ENCODE results near the gene ADA.

The ADA gene

DNA sequence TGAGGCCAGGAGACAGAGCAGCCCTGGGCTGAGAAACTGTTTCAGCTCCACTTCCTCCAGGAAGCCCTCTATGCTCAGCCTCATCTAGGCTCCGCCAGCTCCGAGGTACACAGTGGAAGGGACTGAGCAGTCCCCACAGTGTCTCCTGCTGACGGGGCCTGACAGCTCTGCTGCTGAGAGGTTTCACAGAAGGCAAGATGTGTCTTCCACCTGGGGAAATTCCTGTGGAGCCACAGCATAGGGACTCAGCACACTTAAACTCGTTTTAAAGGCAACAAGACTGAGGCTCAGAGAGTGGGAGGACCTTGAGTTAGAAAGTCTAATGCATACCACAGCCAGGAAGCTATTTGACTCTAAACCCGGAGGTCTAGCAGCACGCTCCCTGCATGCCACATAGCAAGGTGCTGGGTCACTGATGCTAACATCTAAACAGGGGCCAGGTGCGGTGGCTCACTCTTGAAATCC lies 6.8 kb downstream of the ADA start:
- no peak for DNase-seq (ENCODE audit: low spot score)

DNA sequence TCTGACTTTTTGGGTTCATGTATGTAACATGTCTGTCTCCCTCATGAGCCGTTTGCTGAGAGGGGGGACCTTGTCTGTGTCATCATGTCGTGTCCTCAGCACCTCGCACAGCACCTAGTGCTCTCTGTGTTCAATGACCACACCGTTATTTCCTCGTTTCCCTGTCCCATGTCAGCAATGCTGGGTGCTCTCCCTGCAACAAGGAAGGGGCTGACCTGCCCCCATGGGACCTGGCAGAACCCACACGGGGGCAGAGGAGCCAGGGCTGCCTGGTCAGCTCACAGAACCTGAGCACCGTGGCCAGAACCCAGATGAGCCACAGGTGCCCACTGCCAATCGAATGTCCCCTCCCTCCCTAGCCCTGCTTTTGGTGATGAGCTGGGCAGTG lies 7.3 kb downstream of the ADA start:
- no peak for DNase-seq (ENCODE audit: low spot score)

DNA sequence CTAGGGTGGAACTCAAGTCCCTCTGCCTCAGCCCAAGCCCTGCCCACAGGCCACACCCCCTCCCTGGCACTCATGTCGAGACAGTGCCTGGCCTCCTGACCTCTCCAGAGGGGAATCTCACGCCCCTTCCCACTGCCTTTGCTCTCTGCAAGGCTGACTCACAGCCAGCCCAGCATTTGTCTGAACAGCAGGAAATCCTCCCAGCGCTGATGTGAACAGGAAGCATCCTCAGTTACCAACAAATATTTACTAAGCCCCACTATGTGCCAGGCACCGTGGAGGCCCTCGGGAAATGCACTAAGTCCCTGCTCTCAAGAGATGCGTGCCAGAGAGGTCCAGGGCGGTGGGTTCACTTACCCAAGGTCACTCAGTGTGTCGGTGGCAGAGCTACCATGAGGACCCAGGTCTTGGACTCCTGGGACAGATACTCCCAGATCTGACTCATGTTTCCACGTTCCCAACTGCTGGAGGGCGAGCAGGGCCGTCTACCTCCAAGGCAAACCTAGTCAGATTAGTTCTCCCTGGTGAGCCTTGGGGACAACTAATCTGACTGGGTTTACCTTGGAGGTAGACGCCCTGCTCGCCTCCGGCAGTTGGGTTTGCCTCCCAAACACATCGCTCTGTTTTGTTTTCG lies 7.8 kb downstream of the ADA start:
- DNase-seq (ENCODE audit: low spot score), result no peak

DNA sequence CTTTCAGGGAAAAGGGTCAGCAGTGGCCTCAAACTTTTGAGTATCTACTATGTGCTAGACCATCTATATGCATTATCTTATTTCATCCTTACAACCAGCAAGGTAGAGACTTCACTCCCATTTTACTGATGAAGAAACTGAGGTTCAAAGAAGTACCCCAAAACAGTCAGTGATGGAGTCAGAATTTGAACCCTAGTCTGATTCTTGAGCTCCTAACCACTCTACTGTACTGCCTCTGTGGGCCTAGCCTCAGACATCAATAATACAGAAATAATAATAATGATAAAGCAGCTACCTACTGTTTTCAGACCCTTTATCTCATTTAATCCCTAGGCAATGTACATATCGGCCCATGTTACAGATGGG lies 8.4 kb downstream of the ADA start:
- DNase-seq (ENCODE audit: low spot score), result no peak

DNA sequence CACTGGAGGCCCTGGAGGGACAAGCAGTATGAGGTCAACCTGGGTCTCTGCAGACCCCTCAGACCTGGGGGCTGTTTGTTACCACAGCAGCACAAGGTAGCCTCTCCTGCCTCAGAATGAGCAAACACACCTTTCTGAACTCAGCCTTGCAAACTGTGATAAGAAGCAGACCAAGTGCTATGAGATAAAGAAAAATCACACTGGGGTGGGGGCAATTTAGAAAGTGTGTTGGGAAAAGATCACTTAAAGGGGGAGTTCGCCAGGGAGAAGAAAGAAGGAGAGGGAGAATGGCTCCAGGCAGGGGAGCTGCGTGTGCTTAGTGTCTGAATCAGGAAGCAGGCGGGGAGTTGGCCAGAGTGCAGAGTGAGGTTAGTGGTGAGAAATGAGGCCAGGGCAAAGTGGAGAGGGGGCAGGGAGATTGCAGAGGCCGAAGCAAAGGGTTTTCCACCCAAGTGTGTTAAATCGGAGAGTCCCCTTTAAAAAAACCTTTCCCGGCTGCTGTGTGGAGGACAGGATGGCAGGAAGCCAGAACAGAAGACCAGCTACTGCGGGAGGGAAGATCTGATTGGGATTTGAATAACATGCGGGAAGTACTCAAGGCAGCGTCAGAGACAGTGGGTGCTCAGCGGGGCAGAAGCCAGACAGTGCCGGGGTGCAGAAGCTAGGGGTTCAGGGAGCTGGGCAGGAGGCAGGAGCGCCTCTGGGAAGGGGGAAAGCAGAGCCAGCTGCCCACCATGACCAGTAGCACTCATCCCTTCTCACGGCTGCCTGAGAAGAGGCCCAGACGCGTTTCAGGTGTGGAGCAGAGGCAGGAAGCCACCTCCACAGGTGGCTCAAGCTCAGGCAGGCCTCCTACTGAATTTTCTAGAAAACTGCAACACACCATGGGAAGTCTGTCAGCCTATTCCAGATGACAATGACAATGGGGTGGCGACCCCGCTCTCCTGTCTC lies 9.0 kb downstream of the ADA start:
- peak; percentile 84 for DNase-seq (ENCODE audit: low spot score)

DNA sequence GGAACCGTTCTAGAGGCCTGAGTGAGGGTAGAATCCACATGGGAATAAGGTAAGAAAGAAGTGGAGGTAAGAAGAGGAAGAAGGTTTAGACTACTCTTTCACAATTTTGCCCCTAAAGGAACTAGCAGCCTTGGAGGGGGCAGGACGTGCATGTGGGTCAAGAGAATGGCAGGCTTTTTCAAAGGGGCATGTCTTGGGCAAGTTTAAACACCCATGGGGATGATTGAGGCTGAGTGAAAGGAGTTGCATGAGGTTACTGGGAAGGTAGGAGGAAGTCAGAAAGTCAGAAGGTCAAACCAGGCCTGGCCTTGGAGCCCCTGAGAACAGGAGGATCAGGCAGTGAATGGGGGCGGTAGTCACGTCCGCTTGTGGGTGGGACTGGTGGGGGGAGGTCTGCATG lies 10.2 kb downstream of the ADA start:
- no peak for DNase-seq (ENCODE audit: low spot score)

DNA sequence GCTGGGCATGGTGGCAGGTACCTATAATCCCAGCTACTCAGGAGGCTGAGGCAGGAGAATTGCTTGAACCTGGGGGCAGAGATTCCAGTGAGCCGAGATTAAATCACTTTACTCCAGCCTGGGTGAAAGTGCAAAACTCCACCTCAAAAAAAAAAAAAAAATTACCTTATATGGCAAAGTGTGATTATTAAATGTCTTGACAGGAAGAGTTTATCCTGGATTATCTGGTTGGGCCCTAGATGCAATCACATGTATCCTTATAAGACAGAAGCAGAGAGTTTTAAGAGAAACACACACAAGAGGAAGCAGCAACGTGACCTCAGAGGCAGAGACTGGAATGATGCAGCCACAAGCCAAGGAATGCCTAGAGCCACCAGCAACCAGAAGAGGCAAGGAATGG lies 11.0 kb downstream of the ADA start:
- DNase-seq (ENCODE audit: low spot score), result no peak

DNA sequence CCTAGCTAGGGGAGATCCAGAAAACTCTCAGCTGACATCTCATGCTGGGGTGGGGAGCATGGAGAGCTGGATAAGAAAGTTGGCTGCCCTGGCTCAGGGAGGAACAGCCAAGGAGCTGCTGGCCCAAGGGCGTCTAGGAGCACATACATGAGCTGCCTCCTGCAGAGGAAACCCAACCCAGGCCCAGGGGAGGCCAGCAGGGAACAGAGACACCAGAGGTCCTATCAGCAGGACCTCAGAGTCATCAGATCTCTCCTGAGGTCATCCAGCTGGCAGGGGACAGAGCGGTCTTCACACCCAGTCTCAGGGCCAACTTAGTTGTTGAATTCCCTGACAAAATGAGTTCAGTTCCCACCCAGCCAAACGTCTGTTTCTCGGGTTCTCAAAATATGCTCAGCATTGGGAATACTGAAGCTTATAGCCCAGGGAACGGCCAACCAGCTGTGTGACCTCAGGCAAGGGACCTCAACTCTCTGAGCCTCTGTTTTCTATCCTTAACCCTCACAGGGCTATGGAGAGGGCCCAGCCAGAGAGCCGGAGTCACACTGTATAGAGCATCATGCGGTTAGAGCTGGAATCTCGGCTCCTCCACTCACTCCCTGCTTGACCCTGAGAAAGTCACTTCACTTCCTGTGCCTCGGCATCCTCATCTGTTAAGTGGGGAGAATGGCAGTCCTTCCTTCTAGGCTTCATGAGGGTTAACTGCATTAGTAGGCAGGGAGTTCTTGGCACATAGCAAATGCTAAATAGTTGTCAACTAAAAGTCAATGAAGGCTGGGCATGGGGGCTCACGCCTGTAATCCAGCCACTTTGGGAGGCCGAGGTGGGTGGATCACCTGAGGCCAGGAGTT lies 13.8 kb downstream of the ADA start:
- no peak for DNase-seq (ENCODE audit: low spot score)

DNA sequence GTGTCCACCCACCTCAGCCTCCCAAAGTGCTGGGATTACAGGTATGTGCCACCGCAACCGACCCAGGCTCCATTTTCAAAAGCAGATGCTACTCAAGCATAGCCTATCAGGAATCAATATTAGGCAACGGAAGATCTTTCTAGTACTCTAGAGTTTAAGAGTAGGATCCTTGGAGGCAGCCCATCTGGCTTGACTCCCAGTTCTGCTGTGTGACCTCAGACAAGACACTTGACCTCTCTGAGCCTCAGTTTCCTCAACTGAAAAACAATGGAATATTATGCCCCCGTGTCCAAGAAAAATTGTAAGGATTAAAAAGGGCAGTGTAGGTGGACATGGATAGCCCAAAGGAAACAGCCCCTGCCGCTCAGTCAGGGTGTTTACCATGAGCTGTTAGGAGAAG lies 14.5 kb downstream of the ADA start:
- DNase-seq (ENCODE audit: low spot score), result no peak

DNA sequence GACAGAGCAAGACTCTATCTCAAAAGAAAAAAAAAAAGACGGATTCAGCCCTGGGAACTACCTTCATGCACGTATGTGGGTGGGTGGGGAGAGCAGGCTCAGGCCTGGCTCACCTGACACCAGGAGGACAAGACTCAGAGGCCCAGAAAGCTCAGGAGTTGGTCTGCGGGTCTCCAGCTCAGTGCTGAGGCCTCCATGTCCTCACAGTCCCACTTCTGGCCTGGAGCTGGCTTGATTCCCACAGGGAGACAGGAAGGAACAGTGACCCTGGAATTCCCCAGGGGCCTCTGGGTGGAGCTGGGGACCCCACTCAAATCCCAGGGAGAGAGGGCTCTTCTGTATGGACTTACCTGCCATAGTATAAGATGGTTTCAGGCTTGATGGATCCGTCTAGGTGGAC lies 15.6 kb downstream of the ADA start:
- DNase-seq (ENCODE audit: low spot score), result no peak

DNA sequence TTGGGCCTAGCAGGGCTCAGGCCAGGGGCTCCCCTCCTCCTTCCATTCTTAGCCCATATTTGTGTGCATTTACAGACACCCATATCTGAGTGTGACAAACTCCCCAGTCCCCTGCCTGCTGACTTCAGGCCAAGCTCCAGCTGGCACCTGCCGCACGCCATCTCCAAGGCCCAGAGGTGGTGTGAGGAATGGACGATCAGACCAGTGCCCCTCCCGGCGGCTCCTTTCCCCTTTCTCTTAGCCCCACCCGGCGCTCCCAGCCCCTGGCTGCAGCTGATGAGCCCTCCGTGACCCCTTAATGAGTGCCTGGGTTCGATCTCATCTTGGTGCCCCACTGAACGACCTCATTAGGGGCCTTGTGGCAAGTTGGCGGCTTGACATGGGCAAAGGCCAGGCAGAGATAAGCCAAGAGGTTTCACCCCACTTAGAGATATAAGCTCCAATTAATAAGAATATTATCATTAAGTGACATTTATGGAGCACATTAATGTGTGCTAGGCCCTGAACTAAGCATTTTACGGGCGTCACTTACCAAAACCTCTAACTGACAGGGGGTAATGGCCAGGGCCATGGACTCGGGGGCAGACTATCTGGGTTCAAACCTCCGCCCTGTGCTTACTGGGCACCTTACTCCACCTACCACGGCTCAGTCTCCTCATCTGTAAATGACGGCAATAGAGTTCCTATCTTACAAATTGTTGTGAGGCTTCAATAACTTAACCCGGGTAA lies 17.5 kb downstream of the ADA start:
- DNase-seq (ENCODE audit: low spot score), result no peak

DNA sequence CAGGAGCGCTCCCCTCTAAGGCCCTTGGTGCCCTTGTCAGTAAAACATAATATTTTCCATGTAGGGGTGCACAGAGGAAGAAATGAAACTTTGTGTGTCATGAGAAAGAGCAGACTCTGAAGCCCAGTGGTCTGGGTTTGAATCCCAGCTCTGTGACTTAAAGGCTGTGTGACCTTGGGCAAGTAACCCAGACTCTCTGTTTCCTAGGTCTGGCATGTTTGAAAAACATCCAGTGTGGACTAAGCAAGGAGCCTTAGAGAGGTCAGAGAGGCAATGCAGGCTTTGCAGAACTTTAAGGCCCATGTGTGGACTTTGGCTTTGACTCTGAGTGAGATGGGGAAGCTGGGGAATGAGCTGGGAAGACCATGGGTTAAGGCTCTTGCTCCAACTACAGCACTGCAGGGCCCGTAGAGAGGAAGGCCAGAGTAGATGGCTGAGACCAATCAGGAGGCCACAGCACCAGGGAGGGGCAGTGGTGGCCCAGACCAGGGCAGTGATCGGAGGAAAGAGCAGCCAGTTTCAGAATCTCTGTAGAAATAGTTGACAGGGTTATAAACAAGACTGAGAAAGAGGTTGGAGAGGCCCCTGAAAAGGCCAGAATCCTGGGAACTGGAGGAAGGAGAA lies 18.2 kb downstream of the ADA start:
- DNase-seq (ENCODE audit: low spot score), result no peak

DNA sequence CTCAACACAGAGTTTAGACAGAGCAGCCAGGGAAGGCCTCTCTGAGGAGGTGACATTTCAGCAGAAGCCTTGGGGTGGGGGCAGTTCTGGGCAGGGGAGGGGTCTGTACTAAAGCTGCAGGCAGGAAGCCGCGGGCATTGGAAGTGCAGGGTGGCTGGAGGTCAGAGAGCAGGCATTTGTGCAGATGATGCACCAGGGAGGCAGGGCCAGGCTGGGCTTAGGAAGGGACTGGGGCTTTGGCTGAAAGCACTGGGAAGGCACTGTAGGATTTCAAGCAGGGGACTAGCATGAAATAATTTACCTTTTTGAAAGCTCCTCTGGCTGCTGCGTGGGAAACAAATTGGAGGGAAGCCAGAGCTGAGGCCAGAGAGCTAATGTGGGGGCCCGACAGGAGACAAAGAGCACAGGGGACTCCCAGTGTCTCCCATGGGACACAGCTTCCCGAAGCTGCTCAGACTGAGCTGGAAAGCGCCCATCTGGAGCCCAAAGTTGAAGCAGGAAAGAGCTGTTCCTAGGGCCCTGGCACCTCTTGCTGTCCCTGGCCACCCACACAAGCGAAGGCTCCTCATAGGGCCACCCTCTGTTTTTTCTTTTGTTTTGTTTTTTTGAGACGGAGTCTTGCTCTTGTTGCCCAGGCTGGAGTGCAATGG lies 19.3 kb downstream of the ADA start:
- no peak for DNase-seq (ENCODE audit: low spot score)

DNA sequence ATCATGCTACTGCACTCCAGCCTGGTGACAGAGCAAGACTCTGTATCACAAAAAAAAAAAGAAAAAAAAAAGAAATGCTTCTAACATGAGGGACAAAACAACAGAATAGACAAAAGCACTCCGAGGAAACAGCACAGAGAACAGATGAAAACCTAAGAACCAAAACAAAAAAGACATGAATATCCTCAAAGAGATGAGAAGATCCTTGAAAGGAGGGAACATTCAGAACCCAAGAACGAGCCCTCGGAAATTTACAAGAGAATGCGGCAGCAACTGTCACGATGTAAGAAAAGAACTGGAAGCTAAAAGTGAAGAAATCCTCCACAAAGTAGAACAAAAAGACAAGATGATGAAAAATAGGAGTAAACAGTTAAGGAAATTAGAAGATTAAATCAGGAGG lies 21.2 kb downstream of the ADA start:
- DNase-seq (ENCODE audit: low spot score), result no peak

DNA sequence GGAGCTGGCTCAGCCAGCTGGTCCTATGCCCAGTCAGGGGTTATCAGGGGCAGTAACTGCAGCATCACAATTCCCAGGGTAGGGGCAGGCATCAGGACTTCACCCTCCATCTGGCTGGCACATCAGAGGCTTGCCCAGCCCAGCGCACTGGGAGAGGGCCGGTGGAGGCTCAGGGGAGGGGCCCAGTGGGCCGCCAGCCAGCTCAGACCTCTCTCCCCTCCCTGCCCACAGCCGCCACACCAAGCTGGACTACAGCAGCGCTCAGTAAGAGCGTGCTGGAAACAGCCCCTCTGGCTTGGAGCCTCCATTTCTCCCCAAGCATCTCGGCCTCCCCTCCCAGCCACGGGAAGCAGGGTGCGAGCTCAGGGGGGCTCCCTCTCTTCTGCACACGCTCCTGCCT lies 22.0 kb downstream of the ADA start:
- no peak for DNase-seq (ENCODE audit: low spot score)

DNA sequence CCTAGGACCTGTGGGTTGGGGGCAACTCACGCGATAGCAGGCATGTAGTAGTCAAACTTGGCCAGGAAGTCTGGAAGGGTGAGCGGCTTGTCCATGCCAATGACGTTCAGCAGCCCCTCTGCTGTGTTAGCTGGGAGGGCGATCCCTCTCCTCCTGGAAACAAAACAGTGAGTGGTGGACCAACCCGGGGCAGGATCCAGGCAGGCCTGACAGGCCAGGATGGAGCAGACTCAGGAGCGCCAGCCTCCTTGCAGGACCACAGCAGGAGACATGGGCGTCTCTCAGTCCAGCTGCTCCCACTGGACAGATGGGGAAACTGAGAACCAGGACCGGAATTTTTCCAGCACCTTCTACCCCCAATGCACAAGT lies 22.5 kb downstream of the ADA start:
- DNase-seq (ENCODE audit: low spot score), result no peak

DNA sequence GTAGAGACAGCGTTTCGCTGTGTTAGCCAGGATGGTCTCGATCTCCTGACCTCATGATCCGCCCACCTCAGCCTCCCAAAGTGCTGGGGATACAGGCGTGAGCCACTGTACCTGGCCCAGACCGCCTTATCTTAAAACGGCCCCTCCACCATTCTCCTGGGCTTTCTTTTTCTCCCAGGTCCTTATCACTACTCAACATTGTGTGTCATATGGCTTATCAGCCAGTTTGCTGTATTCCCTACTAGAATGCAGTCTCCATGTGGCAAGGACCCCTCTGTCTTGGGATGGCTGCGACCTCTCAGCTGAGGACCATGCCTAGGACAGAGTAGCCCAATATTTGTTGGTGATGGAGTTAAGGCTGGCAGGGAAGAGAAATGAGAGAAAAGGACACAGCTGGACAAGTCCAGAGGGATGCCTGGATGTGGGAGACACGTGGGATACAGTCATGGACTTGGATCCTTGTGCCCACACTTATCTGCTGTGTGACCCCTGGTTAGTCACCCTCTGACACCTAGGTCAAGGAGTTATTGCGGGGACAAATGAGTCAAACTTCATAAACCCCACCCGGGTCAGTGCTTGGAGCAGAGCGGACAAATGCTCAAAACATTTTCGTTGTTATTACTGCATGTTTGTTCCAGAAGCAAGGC lies 24.0 kb downstream of the ADA start:
- DNase-seq (ENCODE audit: low spot score), result no peak

DNA sequence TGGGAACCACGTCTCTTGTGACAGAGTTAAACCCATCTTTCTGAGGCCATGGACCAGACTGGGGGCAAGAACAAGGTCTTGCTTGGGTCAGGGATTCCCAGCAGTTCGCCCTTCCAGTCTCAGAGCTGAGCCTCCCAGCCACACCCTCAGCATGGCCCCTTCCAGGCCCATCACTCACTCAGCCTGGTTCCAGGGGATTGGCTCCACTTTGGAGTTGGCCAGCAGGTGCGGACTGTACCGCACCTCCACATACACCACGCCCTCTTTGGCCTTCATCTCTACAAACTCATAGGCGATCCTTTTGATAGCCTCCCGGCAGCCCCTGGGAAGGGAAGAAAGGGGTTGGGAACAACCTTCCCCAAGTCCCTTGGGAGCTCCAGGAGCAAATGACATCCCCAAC lies 25.2 kb downstream of the ADA start:
- no peak for DNase-seq (ENCODE audit: low spot score)

DNA sequence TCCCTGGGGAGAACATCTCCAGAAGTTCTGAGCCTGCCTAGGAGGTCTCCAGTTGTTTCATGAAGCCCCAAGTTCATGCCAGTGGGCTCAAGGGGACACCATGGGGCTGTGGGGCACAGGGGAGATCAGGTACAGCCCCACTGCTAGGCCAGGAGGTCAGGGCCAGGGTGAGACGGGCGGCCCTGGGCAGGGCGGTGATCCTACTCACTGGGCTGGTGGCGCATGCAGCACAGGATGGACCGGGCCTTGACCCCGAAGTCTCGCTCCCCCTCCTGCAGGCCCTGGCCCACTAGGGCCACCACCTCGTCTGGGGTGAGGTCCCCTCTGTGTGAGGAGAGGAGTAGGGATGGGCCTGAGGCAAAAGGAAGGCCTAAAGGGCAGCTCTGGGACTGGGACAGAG lies 26.1 kb downstream of the ADA start:
- DNase-seq (ENCODE audit: low spot score), result no peak

DNA sequence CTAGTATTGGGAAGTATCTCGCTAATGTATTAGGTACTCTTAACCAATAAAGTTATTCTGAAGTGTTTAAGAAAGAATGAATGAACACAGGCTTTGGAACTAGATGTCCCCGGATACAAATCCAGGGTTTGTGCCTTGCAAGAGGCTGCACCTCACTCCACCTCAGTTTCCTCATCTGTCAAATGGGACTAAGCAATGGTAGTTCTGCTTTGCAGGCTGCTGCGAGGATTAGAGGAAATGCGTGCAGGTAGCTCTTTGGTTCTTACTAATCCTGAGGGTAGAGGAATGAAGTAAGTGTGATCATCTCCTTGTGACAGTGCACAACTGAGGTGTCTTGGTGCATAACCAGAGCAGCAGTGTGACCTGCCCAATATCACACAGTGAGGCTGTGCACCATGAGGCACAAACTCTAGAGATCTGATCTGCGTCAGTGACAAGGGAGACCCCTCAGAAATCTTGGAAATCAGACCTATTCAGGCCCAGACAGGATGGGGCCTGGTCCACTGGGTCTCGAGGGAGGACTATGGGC lies 26.7 kb downstream of the ADA start:
- no peak for DNase-seq (ENCODE audit: low spot score)

All from Ammon's horn (tissue), 1 donor.